ENCODE data around the gene LCA5. TPM values are rescaled to one million over a fixed set of nuclear protein-coding genes. Genes with fewer than 3 reads are reported as not detected.

The LCA5 gene
- total RNA-seq, 1 donor from 2014 or later = 4.4 TPM

GRCh38 chr6:79468587-79468986 lies 68.6 kb downstream of the LCA5 start:
- H3K4me3 Mint-ChIP-seq (ENCODE audit: unreplicated experiment) = no peak overlapping the region

GRCh38 chr6:79468116-79468515 lies 69.1 kb downstream of the LCA5 start:
- H3K36me3 Mint-ChIP-seq (ENCODE audit: low read depth) = no peaks in the 10 kb centered on the region
- no peak overlapping the region for H3K4me3 Mint-ChIP-seq (ENCODE audit: unreplicated experiment)
- DNase-seq (ENCODE audit: low spot score) = no peak
- TF ChIP-seq, protein P1, sequence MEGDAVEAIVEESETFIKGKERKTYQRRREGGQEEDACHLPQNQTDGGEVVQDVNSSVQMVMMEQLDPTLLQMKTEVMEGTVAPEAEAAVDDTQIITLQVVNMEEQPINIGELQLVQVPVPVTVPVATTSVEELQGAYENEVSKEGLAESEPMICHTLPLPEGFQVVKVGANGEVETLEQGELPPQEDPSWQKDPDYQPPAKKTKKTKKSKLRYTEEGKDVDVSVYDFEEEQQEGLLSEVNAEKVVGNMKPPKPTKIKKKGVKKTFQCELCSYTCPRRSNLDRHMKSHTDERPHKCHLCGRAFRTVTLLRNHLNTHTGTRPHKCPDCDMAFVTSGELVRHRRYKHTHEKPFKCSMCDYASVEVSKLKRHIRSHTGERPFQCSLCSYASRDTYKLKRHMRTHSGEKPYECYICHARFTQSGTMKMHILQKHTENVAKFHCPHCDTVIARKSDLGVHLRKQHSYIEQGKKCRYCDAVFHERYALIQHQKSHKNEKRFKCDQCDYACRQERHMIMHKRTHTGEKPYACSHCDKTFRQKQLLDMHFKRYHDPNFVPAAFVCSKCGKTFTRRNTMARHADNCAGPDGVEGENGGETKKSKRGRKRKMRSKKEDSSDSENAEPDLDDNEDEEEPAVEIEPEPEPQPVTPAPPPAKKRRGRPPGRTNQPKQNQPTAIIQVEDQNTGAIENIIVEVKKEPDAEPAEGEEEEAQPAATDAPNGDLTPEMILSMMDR (IDR thresholded peaks at IDR 0.05) = no peak
- H3K9me3 Mint-ChIP-seq (ENCODE audit: low read depth) = no peaks in the 10 kb centered on the region
- H3K4me1 Mint-ChIP-seq (ENCODE audit: low read depth) = no peaks in the 10 kb centered on the region
- H3K27ac Mint-ChIP-seq (ENCODE audit: unreplicated experiment) = no peak overlapping the region
- no peaks in the 10 kb centered on the region for H3K27me3 Mint-ChIP-seq (ENCODE audit: low read depth)

More at GRCh38 chr6:79468587-79468986, 68.6 kb downstream of the LCA5 start:
- H3K4me1 Mint-ChIP-seq (ENCODE audit: low read depth) = no peaks in the 10 kb centered on the region
- DNase-seq (ENCODE audit: low spot score) = no peak
- TF ChIP-seq, protein P1 (IDR thresholded peaks at IDR 0.05) = no peak
- H3K9me3 Mint-ChIP-seq (ENCODE audit: low read depth) = no peaks in the 10 kb centered on the region
- H3K36me3 Mint-ChIP-seq (ENCODE audit: low read depth) = no peaks in the 10 kb centered on the region
- H3K27me3 Mint-ChIP-seq (ENCODE audit: low read depth) = no peaks in the 10 kb centered on the region
- no peak overlapping the region for H3K27ac Mint-ChIP-seq (ENCODE audit: unreplicated experiment)

GRCh38 chr6:79467716-79468115 lies 69.5 kb downstream of the LCA5 start:
- H3K9me3 Mint-ChIP-seq (ENCODE audit: low read depth) = no peaks in the 10 kb centered on the region
- DNase-seq (ENCODE audit: low spot score) = no peak
- no peak overlapping the region for H3K27ac Mint-ChIP-seq (ENCODE audit: unreplicated experiment)
- H3K27me3 Mint-ChIP-seq (ENCODE audit: low read depth) = no peaks in the 10 kb centered on the region
- TF ChIP-seq, protein P1 (IDR thresholded peaks at IDR 0.05) = no peak
- no peak overlapping the region for H3K4me3 Mint-ChIP-seq (ENCODE audit: unreplicated experiment)
- H3K36me3 Mint-ChIP-seq (ENCODE audit: low read depth) = no peaks in the 10 kb centered on the region
- H3K4me1 Mint-ChIP-seq (ENCODE audit: low read depth) = no peaks in the 10 kb centered on the region

- DNase-seq (ENCODE audit: low spot score) = no peak
- H3K27me3 Mint-ChIP-seq (ENCODE audit: low read depth) = no peaks in the 10 kb centered on the region
- H3K4me3 Mint-ChIP-seq (ENCODE audit: unreplicated experiment) = no peak overlapping the region
- H3K27ac Mint-ChIP-seq (ENCODE audit: unreplicated experiment) = no peak overlapping the region
- H3K36me3 Mint-ChIP-seq (ENCODE audit: low read depth) = no peaks in the 10 kb centered on the region
- no peaks in the 10 kb centered on the region for H3K4me1 Mint-ChIP-seq (ENCODE audit: low read depth)
- no peaks in the 10 kb centered on the region for H3K9me3 Mint-ChIP-seq (ENCODE audit: low read depth)
- TF ChIP-seq, protein P1 (IDR thresholded peaks at IDR 0.05) = peak; percentile 90
Measured at GRCh38 chr6:79466207-79466834, 70.9 kb downstream of the LCA5 start.

- TF ChIP-seq, protein P1 (IDR thresholded peaks at IDR 0.05) = no peak
- no peak overlapping the region for H3K27ac Mint-ChIP-seq (ENCODE audit: unreplicated experiment)
- no peak overlapping the region for H3K4me3 Mint-ChIP-seq (ENCODE audit: unreplicated experiment)
- no peaks in the 10 kb centered on the region for H3K9me3 Mint-ChIP-seq (ENCODE audit: low read depth)
- no peak for DNase-seq (ENCODE audit: low spot score)
- H3K4me1 Mint-ChIP-seq (ENCODE audit: low read depth) = no peaks in the 10 kb centered on the region
- H3K27me3 Mint-ChIP-seq (ENCODE audit: low read depth) = peaks cover 5% of the 10 kb centered on the region
- no peaks in the 10 kb centered on the region for H3K36me3 Mint-ChIP-seq (ENCODE audit: low read depth)
Measured at GRCh38 chr6:79465381-79465780, 71.8 kb downstream of the LCA5 start.
